Mucosa of gallbladder (tissue), 1 donor: ENCODE data around the gene HSFX2. TPM values are rescaled to one million over a fixed set of nuclear protein-coding genes. Genes with fewer than 3 reads are reported as not detected.
"Not testable (repeated sequence)": the region's sequence is repeated elsewhere in the genome, so short reads cannot be mapped to it uniquely, and the experiment has no call there.

Experiments
- DNase-seq: peaks from one replicate; pipeline ENCODE4 v3.0.0-alpha.2; 2020; ENCODE audit warnings: low spot score
- total RNA-seq: library from RNA; stranded (reverse); gene quantifications from one replicate; pipeline ENCODE4 v1.2.1, GENCODE V29; 2021
- donor health status: DM: no; HTN: no; CAD: no.

Gene HSFX2
- 0.83 TPM for total RNA-seq

GRCh38 chrX:149595214-149595613 is at the start of gene HSFX2:
TSS of gene HSFX2 (minus strand) at chrX:149595314. CDS start at chrX:149594700, 614 bp downstream.
- not testable (repeated sequence) for DNase-seq

- no peak for DNase-seq
Observed at GRCh38 chrX:149643496-149643895, 48.4 kb upstream of the HSFX2 start.

GRCh38 chrX:149641835-149642234 is 46.7 kb upstream of the HSFX2 start:
- no peak for DNase-seq

- no peak for DNase-seq
Observed at GRCh38 chrX:149641432-149641831, 46.3 kb upstream of the HSFX2 start.

GRCh38 chrX:149639568-149639967 is 44.5 kb upstream of the HSFX2 start:
- no peak for DNase-seq

- DNase-seq, result no peak
Observed at GRCh38 chrX:149638860-149639259, 43.7 kb upstream of the HSFX2 start.

GRCh38 chrX:149633511-149633910 is 38.4 kb upstream of the HSFX2 start:
- no peak for DNase-seq

GRCh38 chrX:149631234-149632165 is 36.4 kb upstream of the HSFX2 start, which contains the start of gene TMEM185A:
TSS of gene TMEM185A (minus strand) at chrX:149631792. CDS start at chrX:149631580, 212 bp downstream.
- DNase-seq, result peak; percentile 58

- DNase-seq, result no peak
Observed at GRCh38 chrX:149630681-149631233, 35.6 kb upstream of the HSFX2 start.

- no peak for DNase-seq
Observed at GRCh38 chrX:149629730-149630387, 34.7 kb upstream of the HSFX2 start.

GRCh38 chrX:149628768-149629167 is 33.7 kb upstream of the HSFX2 start:
- DNase-seq, result no peak

- DNase-seq, result no peak
Observed at GRCh38 chrX:149628280-149628679, 33.2 kb upstream of the HSFX2 start.

GRCh38 chrX:149626829-149627228 is 31.7 kb upstream of the HSFX2 start:
- DNase-seq, result not testable (repeated sequence)

GRCh38 chrX:149619662-149620061 is 24.5 kb upstream of the HSFX2 start:
- not testable (repeated sequence) for DNase-seq

- no peak for DNase-seq
Observed at GRCh38 chrX:149618871-149619270, 23.8 kb upstream of the HSFX2 start.

- DNase-seq, result no peak
Observed at GRCh38 chrX:149611623-149612175, 16.6 kb upstream of the HSFX2 start.

- no peak for DNase-seq
Observed at GRCh38 chrX:149610511-149610910, 15.4 kb upstream of the HSFX2 start.

GRCh38 chrX:149607699-149608098 is 12.6 kb upstream of the HSFX2 start:
- no peak for DNase-seq

GRCh38 chrX:149605248-149605885 is 10.3 kb upstream of the HSFX2 start:
- not testable (repeated sequence) for DNase-seq

GRCh38 chrX:149598603-149599002 is 3.5 kb upstream of the HSFX2 start:
- not testable (repeated sequence) for DNase-seq

- DNase-seq, result not testable (repeated sequence)
Observed at GRCh38 chrX:149595943-149596342, 829 bp upstream of the HSFX2 start.

- not testable (repeated sequence) for DNase-seq
Observed at GRCh38 chrX:149590993-149591392, 4.1 kb downstream of the HSFX2 start.
